ENCODE results near the gene RAI1. TPM values are rescaled to one million over a fixed set of nuclear protein-coding genes. Genes with fewer than 3 reads are reported as not detected.

RAI1 gene
- total and polyA plus RNA-seq, 2 of the 13 experiments (the other 11 are each of a cell fraction or from before 2014, with no cell fraction given) = 3.4 to 5.2 TPM

GRCh38 chr17:17736205-17737183 is 55.2 kb downstream of the RAI1 start:
- H3K9ac ChIP-seq (ENCODE audit: insufficient read depth, low read depth, low read length) = no peak overlapping the region
- in situ Hi-C loops (cut with HindIII; ENCODE audit: extremely low pct_ligation_motif_present, low pct_unique_long_range_greater_than_20kb) = no loop called here
- no TSS peak for BruUV-seq (replicated peaks)
- TF ChIP-seq ETV5 (CRISPR knock-in tag; IDR thresholded peaks at IDR 0.05; ENCODE audit: borderline replicate concordance) = no peak
- peak; percentile 85 for TF ChIP-seq ZBTB26 (CRISPR knock-in tag; IDR thresholded peaks at IDR 0.05; ENCODE audit: borderline replicate concordance)
- FAIRE-seq = no peak
- ChIA-PET CTCF (ENCODE audit: low intra/inter-chr PET ratio, low total read pairs) (no interaction called here), POLR2A (no interaction called here)
- H3K9me3 ChIP-seq (ENCODE audit: low read length) = no peaks in the 10 kb centered on the region
- H3K4me3 ChIP-seq (replicated peaks in 1 of 3; ENCODE audit: insufficient read depth in 1 of 3, low read depth in 2 of 3, low read length in 3 of 3) = no peak overlapping the region
- intact Hi-C loops (cut with micrococcal nuclease; ENCODE audit: unreplicated experiment) = no loop called here
- H2AFZ ChIP-seq (ENCODE audit: low read length) = no peak overlapping the region
- no peaks in the 10 kb centered on the region for H3K27me3 ChIP-seq (ENCODE audit: control insufficient read depth in 1 of 2, insufficient read depth in 2 of 2, low read length in 2 of 2)
- H3K79me2 ChIP-seq (ENCODE audit: insufficient read depth, low read length) = peaks cover 16% of the 10 kb centered on the region
- no peak overlapping the region for H3K4me2 ChIP-seq (ENCODE audit: low read depth, low read length)
- WGBS (ENCODE audit: low lambda C conversion rate) = 84% methylated on average over 4 of the region's 5 CpGs
- DNase-seq (ENCODE audit: low spot score) = no peak
- peaks cover 3 to 13% of the 10 kb centered on the region in 2 experiments; a peak in 3 of 5 replicates for H3K36me3 ChIP-seq (replicated peaks in 1 of 2; ENCODE audit: control insufficient read depth in 1 of 2, insufficient read depth in 2 of 2, low read length in 2 of 2)
- ATAC-seq = no peak
- peaks cover 25% of the 10 kb centered on the region for H3K4me1 ChIP-seq (ENCODE audit: insufficient read depth, low read length)
- no peak overlapping the region for H3K27ac ChIP-seq (ENCODE audit: extremely low read length, insufficient read depth, low read length)
- peaks cover 19% of the 10 kb centered on the region; the same call in 1 of the 2 replicates for H4K20me1 ChIP-seq (ENCODE audit: insufficient read depth, low read length)

GRCh38 chr17:17737961-17738894 is 57.0 kb downstream of the RAI1 start:
- peak; percentile 83 for TF ChIP-seq ZNF629 (CRISPR knock-in tag; conservative IDR thresholded peaks at IDR 0.05)
- no peak for TF ChIP-seq KAT8 (CRISPR knock-in tag; IDR thresholded peaks at IDR 0.05)
- FAIRE-seq = no peak
- H3K27ac ChIP-seq (ENCODE audit: extremely low read length, insufficient read depth, low read length) = no peak overlapping the region
- peaks cover 14% of the 10 kb centered on the region for H3K79me2 ChIP-seq (ENCODE audit: insufficient read depth, low read length)
- DNase-seq (ENCODE audit: low spot score) = no peak
- WGBS (ENCODE audit: low lambda C conversion rate) = 80% methylated on average over 1 of the region's 16 CpGs
- in situ Hi-C loops (cut with HindIII; ENCODE audit: extremely low pct_ligation_motif_present, low pct_unique_long_range_greater_than_20kb) (no loop called here), intact Hi-C loops (cut with micrococcal nuclease; ENCODE audit: unreplicated experiment) (no loop called here)
- H3K4me2 ChIP-seq (ENCODE audit: low read depth, low read length) = no peak overlapping the region
- H3K36me3 ChIP-seq (replicated peaks in 1 of 2; ENCODE audit: control insufficient read depth in 1 of 2, insufficient read depth in 2 of 2, low read length in 2 of 2) = peaks cover 0 to 3% of the 10 kb centered on the region in 2 experiments; a peak in 2 of 5 replicates
- no peak for ATAC-seq
- no peaks in the 10 kb centered on the region for H3K9me3 ChIP-seq (ENCODE audit: low read length)
- ChIA-PET CTCF (ENCODE audit: low intra/inter-chr PET ratio, low total read pairs) (no interaction called here), POLR2A (no interaction called here)
- peaks cover 25% of the 10 kb centered on the region for H3K4me1 ChIP-seq (ENCODE audit: insufficient read depth, low read length)
- no peaks in the 10 kb centered on the region for H3K27me3 ChIP-seq (ENCODE audit: control insufficient read depth in 1 of 2, insufficient read depth in 2 of 2, low read length in 2 of 2)
- H3K4me3 ChIP-seq (replicated peaks in 1 of 3; ENCODE audit: insufficient read depth in 1 of 3, low read depth in 2 of 3, low read length in 3 of 3) = no peak overlapping the region
- BruUV-seq (replicated peaks) = no TSS peak
- no peak overlapping the region for H2AFZ ChIP-seq (ENCODE audit: low read length)
- H4K20me1 ChIP-seq (ENCODE audit: insufficient read depth, low read length) = peaks cover 17% of the 10 kb centered on the region; the same call in 1 of the 2 replicates
- H3K9ac ChIP-seq (ENCODE audit: insufficient read depth, low read depth, low read length) = 0 out of 2 replicates have a peak overlapping the region, but pooled peaks have one; percentile 22

Measured in HepG2 (cell line).